ENCODE measurements around the gene FGD3.

The FGD3 gene

GRCh38 chr9:92965061-92965758 is 17.9 kb downstream of the FGD3 start:
- Histone ChIP-seq H3K9me3 (ENCODE audit: insufficient read depth, low read length, severe bottlenecking) (no peaks in the 10 kb centered on the region), H3K4me3 (ENCODE audit: low read depth in 1 of 2, low read length in 2 of 2) (peak overlapping the region; percentile 29 to 70), H3K4me1 (ENCODE audit: insufficient read depth, low read length) (peaks cover 56% of the 10 kb centered on the region), H3K79me2 (ENCODE audit: insufficient read depth, low read length) (peaks cover 73% of the 10 kb centered on the region), H2AFZ (ENCODE audit: low read depth, low read length) (peak overlapping the region; percentile 74), H3K27me3 (ENCODE audit: insufficient read depth, low read length, poor library complexity) (no peaks in the 10 kb centered on the region), H3K4me2 (ENCODE audit: insufficient read depth, low read length) (peak overlapping the region; percentile 86), H3K36me3 (ENCODE audit: insufficient read depth, low read length) (peaks cover 32% of the 10 kb centered on the region), H4K20me1 (ENCODE audit: insufficient read depth, low read length) (peaks cover 19% of the 10 kb centered on the region), H3K27ac (ENCODE audit: low read length) (peak overlapping the region; percentile 95), H3K9ac (ENCODE audit: low read depth, low read length) (peak overlapping the region; percentile 92)
- DNase-seq (peak; percentile 47), ATAC-seq (ENCODE audit: insufficient read depth, low read depth) (peak; percentile 18; the same call in 2 of the 3 replicates)
- TF ChIP-seq EZH2 (IDR thresholded peaks at IDR 0.05; ENCODE audit: borderline replicate concordance, low read depth, low read length, severe bottlenecking) (no peak), CTCF (IDR thresholded peaks at IDR 0.05; ENCODE audit: borderline replicate concordance, extremely low read depth, low read length, poor library complexity, severe bottlenecking) (no peak)

- TF ChIP-seq CTCF (IDR thresholded peaks at IDR 0.05; ENCODE audit: borderline replicate concordance, extremely low read depth, low read length, poor library complexity, severe bottlenecking) (no peak), EZH2 (IDR thresholded peaks at IDR 0.05; ENCODE audit: borderline replicate concordance, low read depth, low read length, severe bottlenecking) (no peak)
- H3K4me2 ChIP-seq (ENCODE audit: insufficient read depth, low read length): peak overlapping the region; percentile 86
- peak overlapping the region; percentile 29 to 70; a peak in 3 of 4 replicates for H3K4me3 ChIP-seq (ENCODE audit: low read depth in 1 of 2, low read length in 2 of 2)
- no peaks in the 10 kb centered on the region for H3K27me3 ChIP-seq (ENCODE audit: insufficient read depth, low read length, poor library complexity)
- peaks cover 80% of the 10 kb centered on the region for H3K79me2 ChIP-seq (ENCODE audit: insufficient read depth, low read length)
- peaks cover 60% of the 10 kb centered on the region for H3K4me1 ChIP-seq (ENCODE audit: insufficient read depth, low read length)
- peak overlapping the region; percentile 95 for H3K27ac ChIP-seq (ENCODE audit: low read length)
- H3K9ac ChIP-seq (ENCODE audit: low read depth, low read length): peak overlapping the region; percentile 92
- ATAC-seq (ENCODE audit: insufficient read depth, low read depth) (no peak), DNase-seq (no peak)
- H3K36me3 ChIP-seq (ENCODE audit: insufficient read depth, low read length): peaks cover 36% of the 10 kb centered on the region
- H2AFZ ChIP-seq (ENCODE audit: low read depth, low read length): no peak overlapping the region
- H3K9me3 ChIP-seq (ENCODE audit: insufficient read depth, low read length, severe bottlenecking): no peaks in the 10 kb centered on the region
- H4K20me1 ChIP-seq (ENCODE audit: insufficient read depth, low read length): peaks cover 25% of the 10 kb centered on the region
Observed at GRCh38 chr9:92965759-92966517, 18.6 kb downstream of the FGD3 start.

GRCh38 chr9:92966518-92966800 is 19.1 kb downstream of the FGD3 start:
- Histone ChIP-seq H3K79me2 (ENCODE audit: insufficient read depth, low read length) (peaks cover 86% of the 10 kb centered on the region), H3K4me1 (ENCODE audit: insufficient read depth, low read length) (peaks cover 60% of the 10 kb centered on the region), H3K9ac (ENCODE audit: low read depth, low read length) (peak overlapping the region; percentile 92; the same call in 1 of the 2 replicates), H3K27me3 (ENCODE audit: insufficient read depth, low read length, poor library complexity) (no peaks in the 10 kb centered on the region), H2AFZ (ENCODE audit: low read depth, low read length) (no peak overlapping the region), H3K9me3 (ENCODE audit: insufficient read depth, low read length, severe bottlenecking) (no peaks in the 10 kb centered on the region), H3K4me2 (ENCODE audit: insufficient read depth, low read length) (peak overlapping the region; percentile 86), H3K4me3 (ENCODE audit: low read depth in 1 of 2, low read length in 2 of 2) (peak overlapping the region in 1 of 2 experiments; percentile 70; a peak in 2 of 4 replicates), H3K36me3 (ENCODE audit: insufficient read depth, low read length) (peaks cover 40% of the 10 kb centered on the region), H3K27ac (ENCODE audit: low read length) (peak overlapping the region; percentile 95), H4K20me1 (ENCODE audit: insufficient read depth, low read length) (peaks cover 28% of the 10 kb centered on the region)
- DNase-seq (no peak), ATAC-seq (ENCODE audit: insufficient read depth, low read depth) (no peak)
- no peak for TF ChIP-seq CTCF (IDR thresholded peaks at IDR 0.05; ENCODE audit: borderline replicate concordance, extremely low read depth, low read length, poor library complexity, severe bottlenecking)
- no peak for TF ChIP-seq EZH2 (IDR thresholded peaks at IDR 0.05; ENCODE audit: borderline replicate concordance, low read depth, low read length, severe bottlenecking)
